DMS153 (cell line): ENCODE results near the gene FRAT2.

Experiments used
- DNase-seq: peaks from one replicate; lab custom pipeline; 2025; lab: John Stamatoyannopoulos, UW

The FRAT2 gene

DNA sequence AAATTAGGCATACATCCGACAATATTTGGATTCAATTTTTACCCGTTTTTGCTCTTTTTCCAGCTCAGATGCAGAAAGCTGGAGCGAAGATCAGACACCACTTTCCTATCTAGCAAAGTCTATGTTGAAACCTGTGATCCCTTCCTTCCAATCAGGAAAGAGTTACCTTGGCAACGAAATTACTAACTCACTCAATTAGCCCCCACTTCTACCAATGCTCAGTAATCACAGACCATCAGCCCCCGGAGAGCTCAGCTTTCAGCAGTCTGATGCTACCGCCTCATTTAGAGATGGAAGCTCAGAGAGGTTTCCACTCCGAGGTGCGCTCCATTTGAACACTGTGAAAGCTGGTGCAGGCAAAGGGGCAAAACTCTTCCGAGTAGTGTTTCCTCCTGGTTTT, 8.8 kb downstream of the FRAT2 start:
- DNase-seq, result no peak

DNA sequence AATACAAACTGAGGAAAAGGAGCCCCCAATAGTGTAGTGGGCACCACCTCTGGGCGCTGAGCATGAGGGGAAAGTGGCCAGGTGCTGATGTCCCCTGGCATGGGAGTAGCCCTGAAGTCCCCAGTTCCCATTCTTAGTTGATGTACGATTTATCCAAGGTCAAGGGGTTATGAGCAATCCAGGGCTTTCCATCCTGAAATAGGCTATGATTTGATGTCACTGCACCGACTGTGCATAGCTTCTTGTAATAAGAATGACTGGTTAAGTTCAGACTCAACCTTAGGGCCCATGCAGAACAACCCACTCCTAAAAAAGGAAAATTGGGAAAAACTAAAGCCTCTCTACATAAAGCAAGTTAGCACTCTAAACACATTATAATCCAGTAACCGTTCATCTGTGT, 11.0 kb downstream of the FRAT2 start:
- DNase-seq, result no peak

DNA sequence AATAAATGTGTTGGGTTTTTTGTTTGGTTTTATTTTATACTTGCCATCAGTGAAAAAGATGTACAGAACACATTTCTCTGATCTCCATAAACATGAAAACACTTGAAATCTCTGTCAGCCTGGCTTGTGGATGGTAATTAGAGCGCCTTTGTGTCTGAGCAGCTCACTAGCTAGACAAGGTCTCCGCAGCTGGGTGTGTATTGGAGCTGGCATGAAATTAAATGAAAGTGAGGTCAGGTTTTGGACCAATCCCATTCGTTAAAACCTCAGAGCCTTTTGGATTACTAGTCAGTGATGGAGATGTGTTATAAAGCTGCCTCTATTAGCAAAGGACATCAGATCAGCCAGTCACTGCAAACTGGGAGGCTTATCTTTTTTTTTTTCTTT, 12.7 kb downstream of the FRAT2 start:
- peak; percentile 74 for DNase-seq

GRCh38 chr10:97321032-97321803, 13.3 kb downstream of the FRAT2 start:
- DNase-seq, result peak; percentile 52

GRCh38 chr10:97320480-97321031, 14.0 kb downstream of the FRAT2 start:
- DNase-seq, result no peak

- DNase-seq, result peak; percentile 54
Observed at GRCh38 chr10:97319671-97320479, 14.7 kb downstream of the FRAT2 start.

DNA sequence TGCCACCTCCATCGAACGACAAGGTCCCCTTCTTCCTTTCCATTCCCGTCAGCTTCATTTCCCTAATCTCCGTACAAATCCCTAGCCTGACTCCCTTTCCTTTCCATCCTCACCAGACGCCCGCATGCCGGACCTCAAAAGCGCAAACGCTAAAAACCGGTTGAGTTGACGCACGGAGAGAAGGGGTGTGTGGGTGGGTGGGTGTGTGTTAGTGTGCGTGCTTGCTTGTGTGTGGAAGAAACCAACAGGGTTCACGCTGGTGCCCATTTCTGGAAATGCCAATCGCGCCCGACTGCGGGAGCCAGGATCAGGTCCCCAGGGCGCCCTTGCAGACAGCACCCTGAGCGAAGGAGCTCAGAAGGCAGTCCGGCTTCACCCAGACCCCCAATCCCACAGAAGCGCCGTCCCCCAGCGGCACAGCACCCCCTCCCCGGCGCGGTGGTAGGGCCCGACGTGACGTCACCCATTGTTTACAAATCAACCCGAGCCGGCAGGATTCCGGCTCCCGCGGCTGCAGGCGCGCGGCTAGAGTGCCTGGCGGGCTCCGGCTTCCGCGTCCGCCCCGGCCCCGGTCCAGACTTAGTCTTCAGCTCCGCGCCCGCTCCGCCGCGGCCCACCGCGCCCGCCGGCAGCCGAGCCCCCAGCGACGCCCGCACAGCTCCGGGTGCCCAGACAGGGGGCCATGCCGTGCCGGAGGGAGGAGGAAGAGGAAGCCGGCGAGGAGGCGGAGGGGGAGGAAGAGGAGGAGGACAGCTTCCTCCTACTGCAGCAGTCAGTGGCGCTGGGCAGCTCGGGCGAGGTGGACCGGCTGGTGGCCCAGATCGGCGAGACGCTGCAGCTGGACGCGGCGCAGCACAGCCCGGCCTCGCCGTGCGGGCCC, 15.5 kb downstream of the FRAT2 start, which contains the start of gene FRAT1:
Gene FRAT1 (plus strand): TSS at position 500 of the 880 bp plus-strand sequence. CDS start 183 bp downstream, at position 683.
- DNase-seq, result peak; percentile 70

- no peak for DNase-seq
Observed at GRCh38 chr10:97314671-97315070, 19.9 kb downstream of the FRAT2 start.

DNA sequence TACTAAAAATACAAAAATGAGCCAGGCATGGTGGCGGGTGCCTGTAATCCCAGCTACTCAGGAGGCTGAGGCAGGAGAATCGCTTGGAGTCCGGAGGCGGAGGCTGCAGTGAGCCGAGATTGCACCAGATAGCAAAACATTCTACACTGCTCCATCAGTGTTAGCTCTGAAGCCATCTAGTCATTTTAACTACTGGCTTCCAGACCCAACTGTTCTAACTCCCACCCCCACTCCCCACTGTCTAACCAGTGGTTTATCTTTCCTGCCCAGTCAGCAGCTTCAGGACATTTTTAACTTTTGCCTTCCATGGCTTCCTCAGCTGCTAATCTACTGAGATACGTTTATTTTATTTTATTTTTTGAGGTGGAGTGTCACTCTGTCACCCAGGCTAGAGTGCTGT, 21.6 kb downstream of the FRAT2 start:
- DNase-seq, result no peak

GRCh38 chr10:97311111-97311626, 23.4 kb downstream of the FRAT2 start:
- no peak for DNase-seq

DNA sequence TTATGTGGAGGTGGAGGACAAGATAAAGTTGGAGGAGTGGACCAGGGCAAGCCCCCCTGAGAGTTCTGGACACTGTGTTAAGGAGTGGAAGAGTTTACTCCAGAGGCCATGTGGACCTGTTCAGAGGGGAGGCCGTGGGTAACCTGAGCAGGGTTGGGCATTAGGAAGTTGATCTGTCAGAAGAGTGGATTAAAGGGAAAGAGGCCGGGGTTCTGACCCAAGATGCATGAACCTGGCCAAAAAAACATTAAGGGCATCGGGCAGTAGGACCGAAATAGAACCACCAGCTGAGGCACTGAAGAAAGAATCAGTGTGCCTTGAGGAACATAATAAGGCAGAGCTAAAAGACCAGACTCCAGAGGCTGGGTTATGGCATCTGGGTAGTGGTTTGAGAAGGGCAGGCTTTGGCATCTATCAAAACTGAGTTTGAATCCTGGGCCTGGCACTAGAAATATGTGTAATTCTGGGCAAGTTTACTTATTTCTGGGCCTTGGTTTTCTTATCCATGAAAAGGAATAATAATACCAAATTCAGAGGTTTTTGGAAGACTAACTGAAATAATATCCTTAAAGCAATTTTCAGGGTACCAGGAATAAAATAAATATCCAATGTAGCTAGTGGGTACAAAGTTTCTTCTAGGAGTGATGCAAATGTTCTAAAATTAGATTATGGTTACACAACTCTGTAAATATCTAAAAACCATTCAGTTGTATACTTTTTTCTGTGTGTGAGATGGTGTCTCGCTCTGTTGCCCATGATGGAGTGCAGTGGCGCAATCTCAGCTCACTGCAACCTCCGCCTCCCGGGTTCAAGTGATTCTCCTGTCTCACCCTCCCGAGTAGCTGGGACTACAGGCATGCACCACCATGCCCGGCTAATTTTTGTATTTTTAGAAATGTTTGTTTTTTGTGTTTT, 26.4 kb downstream of the FRAT2 start:
- DNase-seq, result no peak

GRCh38 chr10:97307441-97307840, 27.1 kb downstream of the FRAT2 start:
- DNase-seq, result no peak

- DNase-seq, result no peak
Observed at GRCh38 chr10:97302088-97302791, 32.3 kb downstream of the FRAT2 start.

GRCh38 chr10:97300980-97301379, 33.5 kb downstream of the FRAT2 start:
- DNase-seq, result no peak

- DNase-seq, result no peak
Observed at GRCh38 chr10:97298223-97298571, 36.3 kb downstream of the FRAT2 start.

DNA sequence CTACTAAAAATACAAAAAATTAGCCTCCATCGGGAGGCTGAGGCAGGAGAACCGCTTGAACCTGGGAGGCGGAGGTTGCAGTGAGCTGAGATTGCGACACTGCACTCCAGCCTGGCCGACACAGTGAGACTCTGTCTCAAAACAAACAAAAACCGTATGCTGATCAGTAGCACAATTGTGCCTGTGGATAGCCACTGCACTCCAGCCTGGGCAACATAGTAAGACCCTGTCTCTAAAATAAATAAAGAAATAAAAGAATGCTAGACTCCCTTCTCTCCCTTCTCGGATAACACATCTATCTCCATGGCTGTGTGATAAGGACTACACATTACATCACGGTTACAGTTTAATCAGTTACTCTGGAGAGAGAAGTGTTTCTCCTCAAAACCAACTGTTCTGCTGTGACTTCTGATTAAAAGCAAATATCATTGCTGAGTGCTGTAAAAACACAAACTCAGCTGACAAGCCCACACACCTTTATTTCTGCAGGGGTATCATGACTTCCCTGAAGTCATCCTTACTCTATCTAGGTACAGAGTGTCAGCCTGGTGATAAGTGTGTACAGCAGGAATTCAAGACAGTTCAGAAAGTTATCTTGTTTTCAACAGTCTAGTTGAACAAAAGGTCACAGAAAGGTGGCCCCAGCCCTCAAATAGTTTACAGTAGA, 36.8 kb downstream of the FRAT2 start:
- no peak for DNase-seq

DNA sequence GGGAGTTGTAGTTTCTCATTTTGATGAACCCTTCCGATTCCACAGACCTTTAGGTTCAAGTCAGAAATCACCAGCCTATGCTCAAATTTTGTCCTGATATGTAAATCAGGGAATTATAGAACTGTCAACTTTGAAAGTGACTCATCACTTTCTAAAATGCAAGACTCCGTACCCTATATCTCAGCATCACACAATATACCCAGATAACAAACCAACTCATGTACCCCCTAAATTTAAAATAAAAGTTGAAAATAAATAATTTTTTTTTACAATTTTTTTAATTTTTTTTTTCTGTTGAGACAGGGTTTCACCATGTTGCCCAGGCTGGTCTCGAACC, 41.7 kb downstream of the FRAT2 start:
- no peak for DNase-seq

GRCh38 chr10:97292097-97292861, 42.2 kb downstream of the FRAT2 start, which contains the start of gene ARHGAP19:
Gene ARHGAP19 (minus strand): TSS chr10:97292637. CDS start chr10:97292627, 10 bp downstream.
- peak; percentile 99 for DNase-seq
